GM23338 (cell line): ENCODE measurements around the gene HIVEP2. TPM values are rescaled to one million over a fixed set of nuclear protein-coding genes. Genes with fewer than 3 reads are reported as not detected.

ENCODE experiments used
- ATAC-seq: fragments of 200-7000 bp; cut with Tn5 transposase; 3 replicates; pipeline ENCODE4 v1.9.1; 2020
- DNase-seq: peaks from one replicate; pipeline ENCODE4 v3.0.0-alpha.2; 2015; ENCODE audit warnings: low spot score
- H2AFZ ChIP-seq: fragments of 200-600 bp; sonication (generic); 2 replicates; pipeline ENCODE4 v1.8.0; 2016; ENCODE audit warnings: antibody characterized with exemption, mild to moderate bottlenecking, moderate library complexity
- H3F3A ChIP-seq: fragments of 200-600 bp; sonication (generic); replicated peaks from 2 replicates; pipeline ENCODE4 v1.8.0; 2017; ENCODE audit warnings: antibody characterized with exemption, mixed run types, low read depth
- H3K27ac ChIP-seq: fragments of 200-600 bp; sonication (generic); 2 replicates; pipeline ENCODE4 v1.6.1; 2016; ENCODE audit warnings: low read depth
- H3K27me3 ChIP-seq: fragments of 200-600 bp; sonication (generic); 2 replicates; pipeline ENCODE4 v1.8.0; 2016; ENCODE audit warnings: mild to moderate bottlenecking, mixed run types, moderate library complexity; ENCODE audit not compliant: insufficient read depth
- H3K36me3 ChIP-seq: fragments of 200-600 bp; sonication (generic); 2 replicates; pipeline ENCODE4 v1.8.0; 2016; ENCODE audit warnings: mild to moderate bottlenecking; ENCODE audit not compliant: insufficient read depth
- H3K4me1 ChIP-seq: fragments of 200-600 bp; sonication (generic); 2 replicates; pipeline ENCODE4 v1.8.0; 2016; ENCODE audit warnings: mild to moderate bottlenecking, moderate library complexity; ENCODE audit not compliant: insufficient read depth
- H3K4me2 ChIP-seq: fragments of 200-600 bp; sonication (generic); 2 replicates; pipeline ENCODE4 v1.7.1; 2017; ENCODE audit warnings: mixed run types
- H3K4me3 ChIP-seq: fragments of 200-600 bp; sonication (generic); 2 replicates; pipeline ENCODE4 v1.6.1; 2016; ENCODE audit warnings: mixed run types
- H3K79me2 ChIP-seq: fragments of 200-600 bp; sonication (generic); replicated peaks from 2 replicates; pipeline ENCODE4 v1.8.0; 2017; ENCODE audit warnings: mild to moderate bottlenecking; ENCODE audit not compliant: insufficient read depth
- H3K9me2 ChIP-seq: fragments of 200-600 bp; sonication (generic); 2 replicates; pipeline ENCODE4 v1.8.0; 2017; ENCODE audit not compliant: insufficient read depth
- H4K20me1 ChIP-seq: fragments of 200-600 bp; sonication (generic); replicated peaks from 2 replicates; pipeline ENCODE4 v1.8.0; 2017; ENCODE audit warnings: mild to moderate bottlenecking; ENCODE audit not compliant: insufficient read depth
- H3K27ac Mint-ChIP-seq: 2 replicates; pipeline ENCODE4 v1.8.0; 2020; ENCODE audit warnings: inconsistent platforms, mild to moderate bottlenecking, moderate library complexity, mixed read lengths
- H3K27me3 Mint-ChIP-seq: 3 replicates; pipeline ENCODE4 v1.8.0; 2022; ENCODE audit warnings: low read depth, mild to moderate bottlenecking, moderate library complexity, mixed read lengths, inconsistent platforms; ENCODE audit not compliant: insufficient read depth, poor library complexity
- H3K36me3 Mint-ChIP-seq: 3 replicates; pipeline ENCODE4 v1.8.0; 2021; ENCODE audit warnings: low read depth, mild to moderate bottlenecking, inconsistent platforms, moderate library complexity, mixed read lengths
- H3K4me1 Mint-ChIP-seq: 3 replicates; pipeline ENCODE4 v1.8.0; 2020; ENCODE audit warnings: mild to moderate bottlenecking, inconsistent platforms, mixed read lengths
- H3K4me3 Mint-ChIP-seq: 3 replicates; pipeline ENCODE4 v1.8.0; 2021; ENCODE audit warnings: moderate library complexity, mild to moderate bottlenecking, inconsistent platforms, mixed read lengths
- H3K9me3 Mint-ChIP-seq: 3 replicates; pipeline ENCODE4 v1.8.0; 2020; ENCODE audit warnings: moderate library complexity, mild to moderate bottlenecking, inconsistent platforms, mixed read lengths
- CREB1 ChIP-seq: fragments of 250-450 bp; sonication (Bioruptor Pico); IDR thresholded peaks from 2 replicates; pipeline ENCODE4 v1.5.0; 2020; ENCODE audit warnings: low read depth, mild to moderate bottlenecking, moderate library complexity
- JUNB ChIP-seq: IDR thresholded peaks from one replicate; pipeline ENCODE4 v1.6.1; 2016; ENCODE audit warnings: antibody characterized with exemption; ENCODE audit not compliant: unreplicated experiment
- POLR2AphosphoS5 ChIP-seq: IDR thresholded peaks from 2 replicates; pipeline ENCODE4 v1.6.1; 2016; ENCODE audit warnings: antibody characterized with exemption, low read depth
- REST ChIP-seq: IDR thresholded peaks from one replicate; pipeline ENCODE4 v1.6.1; 2018; ENCODE audit warnings: antibody characterized with exemption; ENCODE audit not compliant: unreplicated experiment
- STAT1 ChIP-seq: IDR thresholded peaks from one replicate; pipeline ENCODE4 v1.6.1; 2016; ENCODE audit warnings: antibody characterized with exemption; ENCODE audit not compliant: unreplicated experiment
- ZNF114 ChIP-seq: fragments of 250-450 bp; sonication (Bioruptor Pico); IDR thresholded peaks from 2 replicates; pipeline ENCODE4 v1.5.0; 2020; ENCODE audit warnings: mild to moderate bottlenecking, moderate library complexity
- polyA plus RNA-seq: library from polyadenylated mRNA; unstranded; fragments of >200 nt; fragmentation: Nextera tagmentation; extraction: Ambion mirVana; gene quantifications from 2 replicates; pipeline ENCODE4 v1.2.1, GENCODE V29; 2016
- total RNA-seq: library from RNA; depleted of rRNA; stranded (reverse); fragments of >200 nt; shearing (Covaris generic); gene quantifications from 2 replicates; pipeline ENCODE4 v1.2.3, GENCODE V29; 2014
- TF ChIP-seq, protein P1 (sequence below), 2 experiments: fragments of 200-600 bp in 1 of 2; sonication (generic) in 1 of 2; conservative IDR thresholded peaks; 2 replicates each; pipeline versions ENCODE4 v1.5.1 to v1.6.1; 2016 to 2017; ENCODE audit warnings: antibody characterized with exemption in 2 of 2, low read depth in 2 of 2, mild to moderate bottlenecking in 2 of 2, moderate library complexity in 1 of 2
- TF ChIP-seq, protein P2 (sequence below): fragments of 250-450 bp; sonication (Bioruptor Pico); IDR thresholded peaks from 2 replicates; pipeline ENCODE4 v1.5.0; 2020; ENCODE audit warnings: mild to moderate bottlenecking, moderate library complexity

Gene HIVEP2
- total and polyA plus RNA-seq, 2 experiments from 2014 or later = 1.5 to 7.4 TPM

GRCh38 chr6:142887517-142887916 is 57.5 kb downstream of the HIVEP2 start:
- DNase-seq = no peak
- H3K27ac ChIP-seq = no peak overlapping the region
- Mint-ChIP-seq H3K9me3 (no peaks in the 10 kb centered on the region), H3K27me3 (no peaks in the 10 kb centered on the region), H3K36me3 (no peaks in the 10 kb centered on the region), H3K27ac (peak overlapping the region; percentile 80; the same call in 1 of the 2 replicates), H3K4me3 (no peak overlapping the region), H3K4me1 (peaks cover 53% of the 10 kb centered on the region)
- H3K4me1 ChIP-seq = peaks cover 31% of the 10 kb centered on the region
- no peaks in the 10 kb centered on the region for H3K9me2 ChIP-seq
- H3K27me3 ChIP-seq = no peaks in the 10 kb centered on the region
- TF ChIP-seq ZNF114 (CRISPR knock-in tag) (no peak), REST (no peak), POLR2AphosphoS5 (no peak), STAT1 (no peak), CREB1 (no peak), JUNB (no peak)
- TF ChIP-seq, protein P1, sequence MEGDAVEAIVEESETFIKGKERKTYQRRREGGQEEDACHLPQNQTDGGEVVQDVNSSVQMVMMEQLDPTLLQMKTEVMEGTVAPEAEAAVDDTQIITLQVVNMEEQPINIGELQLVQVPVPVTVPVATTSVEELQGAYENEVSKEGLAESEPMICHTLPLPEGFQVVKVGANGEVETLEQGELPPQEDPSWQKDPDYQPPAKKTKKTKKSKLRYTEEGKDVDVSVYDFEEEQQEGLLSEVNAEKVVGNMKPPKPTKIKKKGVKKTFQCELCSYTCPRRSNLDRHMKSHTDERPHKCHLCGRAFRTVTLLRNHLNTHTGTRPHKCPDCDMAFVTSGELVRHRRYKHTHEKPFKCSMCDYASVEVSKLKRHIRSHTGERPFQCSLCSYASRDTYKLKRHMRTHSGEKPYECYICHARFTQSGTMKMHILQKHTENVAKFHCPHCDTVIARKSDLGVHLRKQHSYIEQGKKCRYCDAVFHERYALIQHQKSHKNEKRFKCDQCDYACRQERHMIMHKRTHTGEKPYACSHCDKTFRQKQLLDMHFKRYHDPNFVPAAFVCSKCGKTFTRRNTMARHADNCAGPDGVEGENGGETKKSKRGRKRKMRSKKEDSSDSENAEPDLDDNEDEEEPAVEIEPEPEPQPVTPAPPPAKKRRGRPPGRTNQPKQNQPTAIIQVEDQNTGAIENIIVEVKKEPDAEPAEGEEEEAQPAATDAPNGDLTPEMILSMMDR (conservative IDR thresholded peaks at IDR 0.05; ENCODE audit: low read depth in 2 of 2) = no peak
- TF ChIP-seq, protein P2, sequence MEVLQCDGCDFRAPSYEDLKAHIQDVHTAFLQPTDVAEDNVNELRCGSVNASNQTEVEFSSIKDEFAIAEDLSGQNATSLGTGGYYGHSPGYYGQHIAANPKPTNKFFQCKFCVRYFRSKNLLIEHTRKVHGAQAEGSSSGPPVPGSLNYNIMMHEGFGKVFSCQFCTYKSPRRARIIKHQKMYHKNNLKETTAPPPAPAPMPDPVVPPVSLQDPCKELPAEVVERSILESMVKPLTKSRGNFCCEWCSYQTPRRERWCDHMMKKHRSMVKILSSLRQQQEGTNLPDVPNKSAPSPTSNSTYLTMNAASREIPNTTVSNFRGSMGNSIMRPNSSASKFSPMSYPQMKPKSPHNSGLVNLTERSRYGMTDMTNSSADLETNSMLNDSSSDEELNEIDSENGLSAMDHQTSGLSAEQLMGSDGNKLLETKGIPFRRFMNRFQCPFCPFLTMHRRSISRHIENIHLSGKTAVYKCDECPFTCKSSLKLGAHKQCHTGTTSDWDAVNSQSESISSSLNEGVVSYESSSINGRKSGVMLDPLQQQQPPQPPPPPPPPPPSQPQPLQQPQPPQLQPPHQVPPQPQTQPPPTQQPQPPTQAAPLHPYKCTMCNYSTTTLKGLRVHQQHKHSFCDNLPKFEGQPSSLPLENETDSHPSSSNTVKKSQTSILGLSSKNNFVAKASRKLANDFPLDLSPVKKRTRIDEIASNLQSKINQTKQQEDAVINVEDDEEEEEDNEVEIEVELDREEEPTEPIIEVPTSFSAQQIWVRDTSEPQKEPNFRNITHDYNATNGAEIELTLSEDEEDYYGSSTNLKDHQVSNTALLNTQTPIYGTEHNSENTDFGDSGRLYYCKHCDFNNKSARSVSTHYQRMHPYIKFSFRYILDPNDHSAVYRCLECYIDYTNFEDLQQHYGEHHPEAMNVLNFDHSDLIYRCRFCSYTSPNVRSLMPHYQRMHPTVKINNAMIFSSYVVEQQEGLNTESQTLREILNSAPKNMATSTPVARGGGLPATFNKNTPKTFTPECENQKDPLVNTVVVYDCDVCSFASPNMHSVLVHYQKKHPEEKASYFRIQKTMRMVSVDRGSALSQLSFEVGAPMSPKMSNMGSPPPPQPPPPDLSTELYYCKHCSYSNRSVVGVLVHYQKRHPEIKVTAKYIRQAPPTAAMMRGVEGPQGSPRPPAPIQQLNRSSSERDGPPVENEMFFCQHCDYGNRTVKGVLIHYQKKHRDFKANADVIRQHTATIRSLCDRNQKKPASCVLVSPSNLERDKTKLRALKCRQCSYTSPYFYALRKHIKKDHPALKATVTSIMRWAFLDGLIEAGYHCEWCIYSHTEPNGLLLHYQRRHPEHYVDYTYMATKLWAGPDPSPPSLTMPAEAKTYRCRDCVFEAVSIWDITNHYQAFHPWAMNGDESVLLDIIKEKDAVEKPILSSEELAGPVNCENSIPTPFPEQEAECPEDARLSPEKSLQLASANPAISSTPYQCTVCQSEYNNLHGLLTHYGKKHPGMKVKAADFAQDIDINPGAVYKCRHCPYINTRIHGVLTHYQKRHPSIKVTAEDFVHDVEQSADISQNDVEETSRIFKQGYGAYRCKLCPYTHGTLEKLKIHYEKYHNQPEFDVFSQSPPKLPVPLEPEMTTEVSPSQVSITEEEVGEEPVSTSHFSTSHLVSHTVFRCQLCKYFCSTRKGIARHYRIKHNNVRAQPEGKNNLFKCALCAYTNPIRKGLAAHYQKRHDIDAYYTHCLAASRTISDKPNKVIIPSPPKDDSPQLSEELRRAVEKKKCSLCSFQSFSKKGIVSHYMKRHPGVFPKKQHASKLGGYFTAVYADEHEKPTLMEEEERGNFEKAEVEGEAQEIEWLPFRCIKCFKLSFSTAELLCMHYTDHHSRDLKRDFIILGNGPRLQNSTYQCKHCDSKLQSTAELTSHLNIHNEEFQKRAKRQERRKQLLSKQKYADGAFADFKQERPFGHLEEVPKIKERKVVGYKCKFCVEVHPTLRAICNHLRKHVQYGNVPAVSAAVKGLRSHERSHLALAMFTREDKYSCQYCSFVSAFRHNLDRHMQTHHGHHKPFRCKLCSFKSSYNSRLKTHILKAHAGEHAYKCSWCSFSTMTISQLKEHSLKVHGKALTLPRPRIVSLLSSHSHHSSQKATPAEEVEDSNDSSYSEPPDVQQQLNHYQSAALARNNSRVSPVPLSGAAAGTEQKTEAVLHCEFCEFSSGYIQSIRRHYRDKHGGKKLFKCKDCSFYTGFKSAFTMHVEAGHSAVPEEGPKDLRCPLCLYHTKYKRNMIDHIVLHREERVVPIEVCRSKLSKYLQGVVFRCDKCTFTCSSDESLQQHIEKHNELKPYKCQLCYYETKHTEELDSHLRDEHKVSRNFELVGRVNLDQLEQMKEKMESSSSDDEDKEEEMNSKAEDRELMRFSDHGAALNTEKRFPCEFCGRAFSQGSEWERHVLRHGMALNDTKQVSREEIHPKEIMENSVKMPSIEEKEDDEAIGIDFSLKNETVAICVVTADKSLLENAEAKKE (CRISPR knock-in tag) = no peak
- H3F3A ChIP-seq = no peaks in the 10 kb centered on the region
- no peak overlapping the region for H2AFZ ChIP-seq
- no peak overlapping the region for H3K4me3 ChIP-seq
- H3K36me3 ChIP-seq = no peaks in the 10 kb centered on the region
- peaks cover 7% of the 10 kb centered on the region; the same call in 1 of the 2 replicates for H3K79me2 ChIP-seq
- no peaks in the 10 kb centered on the region for H4K20me1 ChIP-seq
- no peak for ATAC-seq
- no peak overlapping the region for H3K4me2 ChIP-seq
